Measurements from ENCODE around the gene HOXB7.

HOXB7 gene

DNA sequence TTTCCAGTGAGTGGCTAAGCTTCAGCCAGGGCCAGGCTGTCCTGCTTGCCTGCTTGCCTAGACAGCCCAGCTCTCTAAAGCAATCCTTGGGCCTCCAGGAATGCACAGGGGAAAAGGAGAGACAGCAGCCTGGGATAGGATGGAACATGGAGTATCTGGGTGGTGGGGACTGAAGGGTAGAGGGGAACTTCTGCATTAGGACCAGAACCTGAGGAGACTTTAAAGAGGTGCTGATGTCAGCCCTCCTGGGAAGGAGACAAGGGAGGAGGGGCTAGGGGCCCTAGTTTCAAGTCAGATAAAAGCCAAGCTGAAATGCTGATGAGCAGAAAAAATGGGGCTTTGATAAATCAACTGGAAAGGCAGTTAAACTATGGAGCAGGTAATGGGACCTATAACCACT lies 1.8 kb downstream of the HOXB7 start:
- DNase-seq (ENCODE audit: low spot score), result no peak

DNA sequence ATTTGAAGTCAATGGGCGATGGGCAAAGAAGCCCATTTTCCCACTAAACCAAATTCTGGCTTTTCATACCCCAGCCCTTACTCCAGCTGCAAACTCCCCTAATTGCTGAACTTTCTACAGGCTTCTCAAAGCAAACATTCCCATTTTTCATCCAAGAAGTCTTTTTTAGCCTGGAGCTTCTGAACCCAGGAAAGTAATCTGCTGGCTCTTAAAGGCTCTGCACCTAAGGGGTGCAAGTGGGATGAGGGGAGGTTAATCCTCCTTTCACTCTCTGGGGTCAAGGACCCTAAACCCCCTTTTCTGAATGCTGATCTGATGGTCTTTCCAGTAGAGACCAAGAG lies 2.4 kb downstream of the HOXB7 start:
- DNase-seq (ENCODE audit: low spot score), result no peak

DNA sequence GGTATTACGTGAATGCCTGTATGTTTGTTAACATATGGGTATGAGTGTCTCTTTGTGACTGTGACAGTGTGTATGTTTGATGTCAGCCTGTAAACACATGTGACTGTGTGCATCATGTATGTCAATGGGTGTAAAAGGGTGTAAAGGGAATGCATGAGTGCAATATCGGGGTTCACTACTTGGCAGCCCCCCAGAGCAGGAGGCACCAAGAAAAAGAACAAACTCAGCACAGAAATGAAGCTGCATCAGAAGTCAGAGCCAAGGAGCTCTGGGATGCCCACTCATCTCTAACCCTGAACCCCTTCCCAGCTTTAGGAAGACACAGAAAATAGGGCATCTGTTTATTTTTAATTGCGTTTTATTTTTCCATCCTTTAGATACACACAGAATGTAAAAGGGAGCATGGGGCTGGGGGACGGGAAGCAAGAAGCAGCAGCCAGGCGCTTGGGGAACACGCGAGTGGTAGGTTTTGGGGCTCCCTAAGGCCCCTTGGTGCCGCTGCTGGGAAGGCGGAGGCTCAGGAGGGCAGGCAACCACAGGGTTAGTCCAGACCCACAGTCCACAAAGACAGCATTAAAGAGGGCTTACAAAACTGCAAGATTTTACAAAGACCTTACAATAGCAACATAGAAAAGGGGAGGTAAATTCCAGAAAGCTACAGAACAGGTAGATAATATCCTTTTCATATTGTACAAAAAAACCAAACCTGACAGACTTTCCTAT lies 3.8 kb downstream of the HOXB7 start:
- DNase-seq (ENCODE audit: low spot score), result no peak

DNA sequence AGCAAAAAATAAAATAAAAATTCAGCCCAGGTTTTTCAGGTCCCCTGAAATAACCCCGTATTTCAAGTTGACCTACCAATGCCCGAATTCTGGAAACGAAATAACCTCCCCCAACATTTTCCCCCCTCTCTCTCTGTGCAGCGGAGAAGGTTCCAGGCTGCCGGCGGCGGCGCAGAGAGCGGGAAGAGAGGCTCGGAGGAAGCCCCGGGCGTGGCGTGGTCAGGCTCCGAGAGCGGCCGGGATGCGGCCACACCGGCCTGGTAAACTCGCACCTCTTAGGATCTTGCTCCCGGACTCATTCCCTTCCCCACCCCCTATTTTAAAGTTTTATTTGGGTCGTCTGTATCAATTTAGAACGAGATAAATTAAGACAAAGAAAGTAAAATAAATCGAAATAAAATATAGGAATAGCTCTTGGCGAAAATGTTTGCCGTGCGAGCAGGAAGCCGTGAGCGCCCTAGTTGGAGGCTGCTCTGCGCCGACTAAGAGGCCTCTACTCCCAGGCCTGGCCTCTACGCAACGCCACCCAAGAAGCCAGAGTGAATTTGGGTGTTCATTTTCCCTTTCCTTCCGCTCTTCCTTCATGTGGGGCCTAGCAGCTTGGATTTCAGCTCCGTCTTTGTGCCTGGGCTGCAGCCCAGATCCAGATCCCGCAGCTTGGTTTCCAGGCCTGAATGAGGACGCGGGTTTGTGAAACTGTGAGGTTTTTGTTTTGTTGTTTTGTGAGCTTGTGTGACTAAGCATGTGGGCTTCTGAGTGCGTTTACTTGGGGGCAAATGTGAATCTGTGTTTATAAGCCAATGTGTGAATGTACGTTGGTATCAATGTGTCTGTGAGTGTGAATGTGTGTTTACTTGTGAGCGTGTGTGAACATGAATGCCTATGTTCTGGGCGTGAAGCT lies 4.6 kb downstream of the HOXB7 start:
- no peak for DNase-seq (ENCODE audit: low spot score)

DNA sequence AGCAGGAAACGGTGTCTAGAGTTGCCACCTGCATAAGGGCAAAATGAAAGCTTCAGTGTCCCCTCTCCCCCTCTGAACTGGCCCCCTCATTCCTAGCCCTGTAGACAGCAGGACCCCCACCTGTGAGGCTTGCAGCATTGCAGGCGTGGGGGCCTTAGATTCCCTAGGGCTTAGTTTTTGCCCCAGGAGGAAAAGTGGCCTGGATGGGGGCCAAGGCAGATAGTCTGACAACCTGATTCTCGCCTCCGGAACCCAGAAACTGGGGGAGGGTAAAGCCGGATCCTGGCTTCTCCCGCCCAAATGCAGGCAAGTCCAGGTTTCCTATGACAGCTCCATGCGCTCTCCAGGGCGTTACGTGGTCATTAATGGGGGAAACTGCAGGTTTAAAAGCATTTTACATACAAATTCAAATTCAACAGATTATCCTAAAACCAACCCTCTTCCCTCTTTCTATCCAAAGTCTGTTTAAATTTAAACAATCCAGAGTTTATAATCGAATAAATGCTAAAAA lies 5.4 kb downstream of the HOXB7 start:
- no peak for DNase-seq (ENCODE audit: low spot score)

DNA sequence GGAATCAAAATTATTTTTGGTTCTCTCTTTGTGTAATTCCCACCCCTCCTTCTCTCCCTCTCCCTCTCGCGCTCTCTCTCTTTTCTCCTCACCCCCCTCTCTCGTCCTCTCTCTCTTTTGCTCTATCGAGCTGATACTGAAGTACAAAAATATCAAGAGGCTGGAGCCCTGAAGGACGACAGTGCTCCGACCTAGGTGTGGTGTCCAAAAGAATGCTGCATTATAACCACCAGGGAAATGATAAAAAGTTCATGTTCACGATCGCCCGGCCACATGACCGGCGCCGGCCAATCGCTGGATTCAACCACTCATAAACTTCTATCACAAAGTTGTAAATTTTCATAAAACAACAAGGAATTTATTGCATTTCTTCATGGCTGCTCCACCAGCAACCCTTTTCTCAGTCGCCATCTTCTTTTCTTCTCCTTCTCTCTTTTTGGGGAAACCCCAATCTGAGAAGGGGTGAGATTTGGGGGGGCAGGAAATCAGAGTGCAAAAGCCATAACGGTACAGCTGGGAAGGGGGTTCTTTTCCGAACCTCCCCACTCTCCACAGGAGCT lies 6.0 kb downstream of the HOXB7 start, which contains the start of gene HOXB6:
HOXB6 (minus strand) TSS at position 217 of the 560 bp plus-strand sequence. CDS start 6,836 bp downstream, outside the sequence.
- DNase-seq (ENCODE audit: low spot score), result no peak

DNA sequence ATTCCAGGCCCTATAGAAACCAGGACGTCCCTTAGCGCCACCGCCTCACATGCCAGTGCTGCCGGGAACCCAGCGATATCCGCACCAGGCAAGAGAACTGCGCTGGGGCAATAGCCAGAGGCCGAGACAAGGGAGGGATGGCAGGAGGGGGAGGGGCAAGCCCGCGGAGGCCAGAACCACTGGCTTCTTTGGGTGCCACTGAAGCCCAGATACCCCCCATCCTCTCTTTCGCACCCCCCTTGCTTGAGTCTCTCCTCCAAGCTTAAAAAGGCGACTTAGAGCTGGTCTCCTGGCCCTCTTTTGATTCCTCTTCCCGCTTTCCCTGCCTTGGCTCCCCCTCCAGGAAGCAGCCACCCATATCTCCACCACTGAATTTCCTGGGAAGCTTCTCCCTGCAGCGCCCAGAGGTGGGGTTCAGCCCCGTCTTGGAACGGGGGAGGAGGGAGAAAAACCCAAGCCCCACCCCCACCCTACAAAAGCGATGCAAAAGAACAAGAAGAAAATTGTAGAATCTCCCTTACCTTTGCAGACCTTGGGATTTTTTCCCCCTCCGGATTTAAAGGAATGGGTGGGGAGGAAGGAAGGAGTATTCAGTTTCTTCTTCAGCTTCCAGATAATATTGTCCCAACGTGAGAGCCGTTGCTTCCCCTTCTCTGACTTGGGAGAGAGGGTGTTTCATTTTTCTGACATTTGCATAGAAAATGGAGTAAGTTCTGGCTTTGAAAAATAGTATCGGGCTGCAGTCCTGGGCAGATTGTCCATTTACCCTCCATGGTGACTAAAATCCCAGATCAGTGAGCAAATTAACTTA lies 6.7 kb downstream of the HOXB7 start:
- no peak for DNase-seq (ENCODE audit: low spot score)

DNA sequence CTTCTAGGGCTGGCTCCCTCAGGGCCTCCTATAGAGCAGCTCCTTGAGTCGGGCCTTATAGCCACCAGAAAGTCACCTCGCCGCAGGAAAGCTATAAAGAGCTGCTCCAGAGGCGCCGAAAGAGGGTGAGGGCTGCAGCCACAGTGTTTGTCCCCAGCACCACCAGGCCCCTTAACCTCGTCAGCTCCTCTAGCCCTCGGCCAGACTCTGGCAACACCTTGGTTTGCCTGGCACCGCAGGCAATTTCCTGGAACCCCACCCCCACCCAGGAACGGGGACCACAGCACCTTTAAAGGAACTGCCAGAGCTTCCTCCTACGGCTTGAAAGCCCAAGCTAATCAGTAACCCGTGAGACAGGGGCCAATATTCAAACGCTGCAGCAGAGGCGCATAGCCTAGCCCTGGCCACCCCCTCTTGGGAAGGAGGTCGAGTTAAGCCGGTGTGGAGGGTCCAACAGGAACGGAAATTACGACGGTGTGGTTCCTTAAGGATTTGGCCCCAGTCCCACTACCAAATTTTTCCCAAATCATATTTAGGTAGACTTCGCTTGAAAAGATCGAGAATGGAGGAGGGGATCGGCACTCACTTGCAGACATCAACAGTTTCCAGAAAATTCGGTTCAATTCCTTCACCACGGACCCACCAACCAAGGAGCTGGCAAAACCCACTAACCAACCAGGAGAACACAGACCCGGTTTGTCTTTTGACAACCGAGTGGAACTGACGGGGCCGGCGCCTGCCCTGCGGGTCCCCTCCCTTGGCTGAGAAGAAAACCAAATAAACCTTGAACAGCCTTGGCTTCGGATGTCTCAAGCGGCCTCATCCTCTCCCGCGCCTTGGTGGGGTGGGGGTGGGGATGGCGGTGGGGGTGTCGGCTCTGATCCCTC lies 9.0 kb downstream of the HOXB7 start:
- no peak for DNase-seq (ENCODE audit: low spot score)

DNA sequence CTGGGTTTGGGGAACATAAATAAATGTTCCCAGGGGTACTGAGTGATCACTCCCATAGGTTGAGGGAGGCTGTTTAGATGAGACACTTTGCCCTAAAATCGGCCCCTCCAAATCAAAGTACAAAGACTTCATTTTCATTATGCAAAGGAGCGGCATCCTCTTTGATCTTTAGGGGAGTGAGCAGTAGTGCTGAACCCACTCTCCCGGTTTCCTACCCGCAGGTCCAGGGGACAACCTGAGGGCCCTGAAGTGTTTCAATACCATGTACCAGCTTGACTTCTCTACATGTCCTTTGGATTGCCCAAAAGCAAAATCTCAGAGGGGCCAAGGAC lies 9.6 kb downstream of the HOXB7 start:
- DNase-seq (ENCODE audit: low spot score), result no peak

DNA sequence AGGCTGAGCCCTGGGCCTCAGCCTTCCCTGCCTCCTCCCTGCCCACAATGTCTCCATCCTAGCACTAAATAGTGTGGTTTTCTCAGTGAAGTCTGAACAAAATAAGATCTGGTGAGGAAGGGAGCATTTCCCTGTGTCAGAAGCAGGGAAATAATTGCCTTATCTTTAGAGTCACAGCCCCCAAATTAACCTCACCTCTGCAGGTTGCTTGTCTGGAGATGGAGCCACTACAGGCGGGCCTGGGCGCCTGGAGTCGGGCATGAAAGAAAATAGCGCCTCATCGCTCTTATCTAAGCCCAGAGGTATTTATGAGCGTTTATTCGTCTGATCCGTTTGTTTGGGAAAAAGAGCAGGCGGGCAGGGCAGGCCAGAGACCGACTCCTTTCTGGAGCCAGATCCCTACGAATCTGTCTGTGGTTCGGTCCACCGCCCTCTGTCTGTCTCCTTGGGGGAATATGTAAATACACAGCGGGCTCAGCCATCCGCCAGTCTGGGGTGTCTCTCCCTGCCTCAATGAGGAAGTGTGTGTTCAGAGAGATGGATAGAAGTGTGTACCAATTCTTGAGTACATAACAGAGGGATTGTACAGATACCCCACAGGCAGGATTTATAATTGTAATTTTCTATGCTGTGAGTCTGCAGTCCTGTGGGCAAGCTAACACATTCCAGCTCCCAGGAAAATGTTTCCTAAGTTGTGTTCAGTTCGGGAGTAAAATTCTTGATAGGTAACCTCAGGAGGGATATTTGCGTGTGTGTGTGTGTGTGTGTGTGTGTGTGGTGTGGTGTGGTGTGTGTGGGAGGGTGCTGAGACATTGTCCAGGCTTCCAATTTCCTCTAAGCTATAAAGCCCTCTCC lies 10.3 kb downstream of the HOXB7 start:
- no peak for DNase-seq (ENCODE audit: low spot score)

DNA sequence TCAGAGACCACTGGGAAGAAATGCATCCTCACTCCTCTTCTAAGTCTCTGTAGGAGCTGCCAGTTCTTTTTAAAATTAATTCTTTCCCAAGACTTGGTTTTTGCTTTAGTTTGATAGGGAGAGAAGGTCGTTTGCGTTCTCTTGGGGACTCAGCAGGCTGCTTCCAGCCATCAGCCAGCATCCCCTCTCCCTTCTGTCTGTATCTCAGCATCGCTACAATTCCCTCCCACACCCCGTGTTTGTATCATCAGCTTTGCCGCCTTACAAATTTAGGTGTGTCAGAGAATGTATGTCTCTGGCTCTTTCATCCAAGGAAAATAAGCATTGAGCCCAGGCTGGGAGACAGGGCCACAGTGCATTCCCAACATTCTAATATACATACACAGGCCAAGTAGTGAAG lies 11.5 kb downstream of the HOXB7 start:
- no peak for DNase-seq (ENCODE audit: low spot score)

DNA sequence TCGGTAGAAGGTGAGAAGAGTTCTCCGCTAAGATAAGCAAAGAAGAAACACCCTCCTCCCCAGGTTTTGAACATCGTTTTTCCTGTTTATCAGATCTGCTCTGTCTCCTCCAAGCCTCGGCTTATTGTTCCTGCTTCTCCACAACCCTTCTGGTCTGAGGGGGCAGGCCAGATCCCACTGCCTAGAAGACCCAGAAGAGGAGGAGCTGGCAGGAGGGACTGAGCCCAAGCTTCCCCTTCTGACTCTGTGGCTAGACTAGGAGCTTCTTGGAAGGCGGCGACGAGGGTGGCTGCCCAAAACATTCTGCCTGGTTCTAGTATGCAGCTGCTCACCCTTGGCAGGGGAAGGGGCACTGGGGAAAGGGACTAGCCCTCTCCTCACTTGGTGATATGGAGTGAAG lies 12.1 kb downstream of the HOXB7 start:
- DNase-seq (ENCODE audit: low spot score), result no peak

DNA sequence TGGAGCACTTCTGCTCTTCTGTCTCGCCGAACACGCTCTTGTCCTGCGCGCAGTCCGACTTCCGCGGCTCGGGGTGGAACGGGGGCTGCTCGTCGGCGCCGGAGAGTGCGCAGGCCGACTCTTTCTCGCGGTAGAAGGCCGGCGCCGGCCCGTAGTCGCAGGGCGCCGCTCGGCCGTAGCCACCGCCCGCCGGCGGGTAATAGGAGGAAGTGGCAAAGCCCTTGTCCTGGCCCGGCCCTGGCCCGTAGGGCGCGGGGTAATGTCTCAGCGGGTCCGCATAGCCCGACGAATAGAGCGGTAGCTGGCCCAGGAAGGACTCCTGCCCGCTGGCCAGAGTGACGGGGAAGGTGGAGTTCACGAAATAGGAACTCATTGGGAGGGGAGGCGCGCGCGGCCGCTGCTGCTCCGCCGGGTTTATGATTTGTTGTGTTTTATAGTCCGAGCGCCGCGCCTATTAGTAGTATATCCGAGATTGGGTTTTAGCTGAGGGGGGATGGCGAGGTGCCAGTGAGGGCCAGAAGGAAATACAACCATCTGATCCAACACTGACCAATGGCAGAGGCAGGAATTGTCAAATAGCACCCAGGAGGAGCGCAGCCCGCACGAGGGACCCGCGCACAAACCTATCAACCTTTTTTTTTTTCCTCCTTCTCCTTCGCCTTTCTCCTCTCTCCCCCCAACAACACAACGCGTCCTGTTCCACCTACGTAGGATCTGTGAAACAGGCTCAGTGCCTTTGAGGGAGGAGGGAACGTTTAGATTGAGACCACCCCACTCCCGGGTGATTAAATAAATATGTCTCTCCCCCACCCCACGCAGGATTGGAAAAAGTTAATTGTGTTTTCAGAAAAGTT lies 12.8 kb downstream of the HOXB7 start:
- no peak for DNase-seq (ENCODE audit: low spot score)

DNA sequence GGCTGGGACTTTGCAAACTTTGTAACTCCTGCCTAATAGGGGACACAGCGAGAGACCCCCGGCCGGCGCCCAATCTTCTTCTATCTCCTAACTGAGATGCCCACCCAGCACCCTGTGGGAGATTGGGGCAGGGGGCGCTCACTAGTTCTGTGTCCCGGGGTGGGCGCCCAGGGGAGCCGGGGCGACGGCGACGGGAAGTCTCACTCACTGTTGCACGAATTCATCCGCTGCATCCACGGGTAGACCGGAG lies 13.4 kb downstream of the HOXB7 start:
- no peak for DNase-seq (ENCODE audit: low spot score)

DNA sequence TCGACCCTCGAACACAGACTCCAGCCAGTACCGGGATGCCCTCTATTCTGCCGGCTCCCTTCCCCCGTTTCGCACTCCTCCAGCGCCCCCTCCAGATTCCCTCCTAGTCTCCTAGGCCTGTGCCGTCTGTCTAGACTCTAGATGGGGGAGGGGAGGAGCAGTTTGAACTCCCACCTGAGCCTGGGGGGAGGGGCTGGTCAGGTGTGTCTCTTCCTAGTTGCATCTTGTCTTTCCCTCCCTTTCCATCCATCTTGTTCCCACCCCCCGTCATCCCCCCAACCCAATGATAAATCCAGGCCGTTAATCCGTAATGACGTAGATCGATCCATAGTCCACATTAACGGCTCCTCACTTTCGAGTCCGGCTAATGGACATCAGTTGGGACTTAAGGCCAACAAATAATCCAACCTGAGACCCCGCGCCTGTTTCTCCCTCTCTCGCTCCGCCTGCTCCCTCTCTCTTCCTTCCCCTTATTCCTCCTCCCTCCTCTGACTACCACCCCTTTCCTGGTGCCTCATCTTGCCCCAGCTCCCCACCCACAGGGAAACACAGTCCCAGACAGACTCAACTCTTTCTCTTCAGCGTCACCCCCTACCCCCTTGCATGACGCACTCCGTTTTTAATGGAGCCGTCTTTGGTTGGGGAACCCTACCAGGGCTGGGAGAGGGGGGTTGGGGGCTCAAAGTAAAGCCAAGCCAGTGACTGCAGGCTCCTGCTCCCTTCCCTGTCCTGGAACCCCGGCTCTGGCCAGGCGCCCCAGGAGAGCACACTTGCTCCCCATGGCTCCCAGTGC lies 13.9 kb downstream of the HOXB7 start:
- no peak for DNase-seq (ENCODE audit: low spot score)

DNA sequence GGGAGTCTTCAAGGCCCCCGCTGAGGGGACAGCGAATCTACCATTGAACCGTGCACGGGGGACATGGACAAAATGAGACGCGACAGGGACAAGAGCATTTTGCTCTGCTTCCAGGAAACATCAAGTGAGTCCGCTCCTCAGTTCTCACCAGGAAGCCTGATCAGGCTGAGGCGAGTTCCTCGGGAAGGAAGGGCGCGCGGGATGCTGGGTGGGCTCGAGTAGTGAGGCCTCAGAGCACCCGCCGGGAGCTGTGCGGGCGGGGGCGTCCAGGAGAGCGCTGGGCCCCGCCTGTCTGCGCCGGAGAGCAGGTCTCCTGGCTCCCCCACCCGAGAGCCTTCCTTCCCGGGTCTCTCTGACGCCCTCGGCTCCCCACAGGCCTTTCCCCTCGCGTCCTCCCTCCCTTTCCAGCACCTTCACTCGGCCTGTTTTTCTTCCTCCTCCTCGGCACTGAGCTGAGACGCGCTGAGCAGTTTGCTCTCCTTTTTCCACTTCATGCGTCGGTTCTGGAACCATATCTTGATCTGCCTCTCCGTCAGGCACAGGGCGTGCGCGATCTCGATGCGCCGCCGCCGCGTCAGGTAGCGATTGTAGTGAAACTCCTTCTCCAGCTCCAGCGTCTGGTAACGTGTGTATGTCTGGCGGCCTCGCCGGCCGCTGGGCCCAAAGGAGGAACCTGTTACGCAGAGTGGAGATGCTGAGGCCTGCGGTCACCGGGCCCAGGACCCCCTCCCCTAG lies 14.7 kb downstream of the HOXB7 start:
- no peak for DNase-seq (ENCODE audit: low spot score)

DNA sequence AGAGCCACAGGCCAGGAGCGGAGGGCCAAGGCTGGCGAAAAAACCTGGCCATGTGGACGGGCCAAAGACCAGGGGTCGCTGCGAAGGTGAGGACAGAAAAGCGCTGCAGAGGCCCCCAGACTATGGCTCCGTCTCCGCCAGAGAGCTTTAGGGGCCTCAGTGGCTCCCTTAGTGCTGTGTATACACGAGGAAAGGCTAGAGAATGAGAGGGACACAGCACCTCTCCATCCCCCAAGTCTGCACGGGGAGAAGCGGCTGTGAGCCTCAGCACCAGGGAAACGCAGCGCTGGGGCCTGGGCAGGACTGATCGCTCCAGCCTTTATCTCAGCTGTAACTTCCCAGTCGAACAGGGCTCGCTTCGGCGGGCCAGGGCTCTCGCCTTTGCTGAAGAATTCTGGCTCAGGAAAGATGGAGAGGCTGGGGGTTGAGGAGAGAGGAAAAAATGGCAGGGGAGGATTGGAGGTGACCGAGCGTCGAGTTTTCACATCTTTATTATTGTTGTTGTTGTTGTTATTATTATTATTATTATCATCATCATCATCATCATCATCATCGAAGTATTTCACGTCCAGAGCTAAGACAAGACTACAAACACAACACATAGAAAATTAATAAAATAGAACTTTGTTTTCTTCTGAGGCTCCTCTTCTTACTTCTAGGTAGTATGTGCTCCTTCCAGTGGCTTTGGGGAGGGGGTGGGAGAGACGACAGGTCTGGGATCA lies 15.4 kb downstream of the HOXB7 start:
- DNase-seq (ENCODE audit: low spot score), result no peak
